ENCODE measurements around the gene BUD31.

Gene BUD31

DNA sequence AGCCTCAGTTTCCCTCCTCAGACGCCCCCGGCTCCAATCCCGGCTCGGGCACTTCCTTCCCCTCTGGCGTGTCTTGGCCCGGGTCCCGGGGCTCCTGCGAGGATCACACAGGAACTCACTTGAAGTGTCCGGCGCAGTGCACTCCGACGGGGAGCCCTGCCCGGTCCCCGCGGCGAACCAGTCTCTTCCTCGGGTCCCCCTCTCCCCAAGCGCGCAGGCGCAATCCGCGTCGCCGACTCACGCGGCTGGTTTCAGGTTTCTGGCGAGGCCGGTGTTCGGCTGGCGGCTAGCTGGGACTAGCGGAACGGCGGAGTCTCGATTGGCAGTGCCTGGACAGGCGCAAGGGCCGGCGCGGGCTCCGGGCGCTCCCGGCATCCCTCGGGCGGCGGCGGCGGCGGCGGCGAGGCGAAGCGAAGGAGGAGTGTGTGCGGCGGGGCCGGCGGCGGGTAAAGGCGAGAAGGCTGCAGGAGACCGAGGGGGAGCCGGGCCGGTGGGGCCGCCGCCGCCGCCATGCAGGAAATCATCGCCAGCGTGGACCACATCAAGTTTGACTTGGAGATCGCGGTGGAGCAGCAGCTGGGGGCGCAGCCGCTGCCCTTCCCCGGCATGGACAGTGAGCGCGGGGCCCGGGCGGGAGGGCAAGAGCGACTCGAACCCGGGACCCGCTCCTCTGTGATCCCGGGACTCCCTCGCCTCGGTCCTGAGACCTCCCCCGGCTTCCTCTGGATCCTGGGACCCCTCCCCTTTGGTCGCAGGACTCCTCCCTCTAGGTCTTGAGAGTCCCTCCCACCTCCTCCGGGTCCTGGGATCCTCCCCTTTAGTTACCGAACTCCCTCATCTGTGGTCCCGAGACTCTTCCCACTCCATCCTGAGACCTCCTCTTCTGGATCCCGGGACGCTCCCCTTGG lies 30.1 kb downstream of the BUD31 start, which contains the start of the genes CPSF4 and PTCD1:
Gene CPSF4, plus strand, starts transcription at position 371 of the 908 bp plus-strand sequence. Its CDS starts 140 bp downstream, at position 511.
Gene PTCD1, minus strand, starts transcription at position 226 of the 908 bp plus-strand sequence. CDS start 3,556 bp downstream, outside the sequence.
- DNase-seq = peak; percentile 85

DNA sequence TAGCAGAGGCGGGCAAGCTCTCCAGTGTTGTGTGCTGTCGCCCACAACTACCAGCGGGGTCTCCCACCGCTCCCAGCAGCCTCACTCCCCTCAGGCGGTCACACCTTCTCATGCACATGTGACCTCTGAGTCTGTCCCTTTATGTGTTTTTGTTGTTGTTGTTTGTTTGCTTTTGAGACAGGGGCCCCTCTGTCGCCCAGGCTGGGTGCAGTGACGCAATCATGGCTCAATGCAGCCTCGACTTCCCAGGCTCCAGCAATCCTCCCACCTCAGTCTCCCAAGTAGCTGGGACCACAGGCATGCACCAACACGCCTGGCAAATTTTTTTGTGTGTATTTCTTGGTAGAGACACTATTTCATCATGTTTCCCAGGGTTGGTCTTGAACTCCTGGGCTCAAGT lies 31.4 kb downstream of the BUD31 start:
- no peak for DNase-seq

DNA sequence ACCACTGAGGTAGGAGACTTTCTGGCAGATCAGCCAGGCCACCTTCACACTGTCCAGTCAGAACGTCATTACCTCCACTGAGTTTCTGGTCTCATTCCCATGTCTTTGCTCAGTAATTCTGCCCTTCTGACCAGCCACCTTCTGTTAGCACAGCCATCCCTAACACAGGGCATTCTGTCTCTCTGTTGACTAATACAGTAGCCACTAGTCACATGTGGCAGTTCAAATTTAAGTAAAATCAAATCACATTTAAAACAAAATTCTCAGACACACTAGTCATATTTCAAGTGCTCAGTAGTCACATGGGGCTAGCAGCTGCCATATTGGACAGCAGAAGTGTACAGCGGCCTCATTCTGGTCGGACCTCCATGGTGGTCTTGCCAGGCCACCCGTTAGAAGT lies 37.3 kb downstream of the BUD31 start:
- no peak for DNase-seq

DNA sequence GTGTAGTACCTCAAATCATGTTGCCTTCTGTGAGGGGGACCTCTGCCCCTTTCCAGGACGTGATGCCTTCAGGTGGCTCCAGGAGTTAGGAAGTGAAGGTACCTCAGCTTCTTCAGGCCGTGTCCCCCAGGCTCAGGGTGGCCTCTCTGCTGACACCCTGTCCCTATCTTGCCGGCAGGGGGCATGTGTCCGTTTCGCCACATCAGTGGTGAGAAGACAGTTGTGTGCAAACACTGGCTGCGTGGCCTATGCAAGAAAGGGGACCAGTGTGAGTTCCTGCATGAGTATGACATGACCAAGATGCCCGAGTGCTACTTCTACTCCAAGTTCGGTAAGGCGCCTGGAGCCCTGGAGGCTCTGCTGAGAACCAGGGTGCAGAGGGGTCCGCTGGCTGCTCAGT lies 39.2 kb downstream of the BUD31 start:
- no peak for DNase-seq

DNA sequence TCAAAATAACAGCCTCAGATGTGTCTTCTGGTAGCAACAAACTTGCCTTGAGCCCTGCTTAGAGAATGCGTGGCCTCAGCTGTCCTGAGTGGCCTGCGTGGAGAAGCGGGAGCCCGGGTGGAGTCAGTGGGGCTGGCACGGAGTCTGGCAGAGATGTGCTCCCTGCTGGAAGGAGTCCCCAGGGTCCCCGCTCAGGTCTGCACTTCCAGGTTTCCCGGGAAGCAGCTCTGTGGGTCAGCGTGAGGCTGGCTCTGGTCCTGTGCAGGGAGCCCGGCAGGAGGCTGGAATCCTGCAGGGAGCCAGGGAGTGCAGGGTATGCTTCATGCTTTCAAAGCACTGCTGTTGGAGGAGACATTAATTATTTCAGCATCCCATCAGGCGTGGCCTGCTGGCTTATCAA lies 40.1 kb downstream of the BUD31 start:
- DNase-seq = no peak

DNA sequence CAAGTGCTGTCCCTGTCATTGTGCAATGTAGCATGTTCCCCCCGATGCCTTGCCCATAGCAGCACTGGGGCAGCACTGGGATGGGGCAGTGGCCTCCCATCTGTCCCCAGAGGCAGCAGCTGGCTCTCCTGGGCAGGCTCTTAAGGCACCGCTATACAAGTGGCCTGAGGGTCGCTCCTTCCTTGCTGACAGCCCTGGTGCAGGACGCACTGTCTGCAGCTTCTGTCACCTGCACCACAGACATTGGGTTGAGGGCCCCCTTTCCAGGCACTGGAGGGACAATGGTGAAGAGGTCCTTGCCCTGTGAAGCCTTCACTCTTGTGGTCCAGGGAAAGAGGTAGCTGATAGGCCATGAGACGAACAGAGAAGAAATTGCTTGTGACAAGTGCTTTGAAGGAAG lies 40.6 kb downstream of the BUD31 start:
- no peak for DNase-seq

DNA sequence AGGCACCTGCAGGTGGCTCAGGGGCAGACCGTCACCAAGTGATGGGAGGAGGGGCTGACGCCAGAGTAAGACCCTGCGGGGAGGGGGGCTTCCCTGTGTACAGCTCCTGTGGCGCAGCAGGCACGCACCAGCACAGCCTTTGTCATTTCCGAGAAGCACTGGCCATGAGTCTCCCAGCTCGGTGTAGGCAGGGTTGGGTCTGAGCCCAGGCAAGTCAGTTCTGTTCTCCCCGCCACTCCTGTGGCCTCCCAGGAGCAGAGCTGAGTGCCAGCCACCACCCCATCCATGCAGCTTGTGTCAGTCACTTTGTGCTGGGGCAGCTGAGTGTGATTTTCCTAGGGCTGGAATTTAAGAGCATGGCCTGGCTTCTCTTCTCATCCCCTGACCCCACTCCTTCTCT lies 43.2 kb downstream of the BUD31 start:
- DNase-seq = no peak

DNA sequence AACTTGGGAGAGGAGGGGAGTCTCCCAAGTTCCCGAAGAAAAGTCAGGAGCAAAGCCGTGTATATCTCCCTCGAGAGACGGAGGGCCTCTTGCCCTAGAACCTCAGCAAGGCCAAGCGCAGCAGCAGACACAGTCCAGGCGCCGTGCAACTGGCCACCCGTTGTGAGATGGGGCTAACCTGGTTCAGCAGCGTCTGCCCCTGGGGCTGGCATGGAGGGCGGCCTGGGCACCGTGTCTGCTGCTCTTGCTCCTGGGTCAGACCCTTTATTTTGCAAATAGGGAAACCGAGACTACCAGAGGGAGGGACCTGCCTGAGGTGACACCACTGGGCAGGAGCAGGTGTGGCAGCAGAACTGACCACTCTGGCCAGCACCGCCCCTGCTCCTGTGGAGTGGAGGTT lies 43.8 kb downstream of the BUD31 start:
- no peak for DNase-seq

DNA sequence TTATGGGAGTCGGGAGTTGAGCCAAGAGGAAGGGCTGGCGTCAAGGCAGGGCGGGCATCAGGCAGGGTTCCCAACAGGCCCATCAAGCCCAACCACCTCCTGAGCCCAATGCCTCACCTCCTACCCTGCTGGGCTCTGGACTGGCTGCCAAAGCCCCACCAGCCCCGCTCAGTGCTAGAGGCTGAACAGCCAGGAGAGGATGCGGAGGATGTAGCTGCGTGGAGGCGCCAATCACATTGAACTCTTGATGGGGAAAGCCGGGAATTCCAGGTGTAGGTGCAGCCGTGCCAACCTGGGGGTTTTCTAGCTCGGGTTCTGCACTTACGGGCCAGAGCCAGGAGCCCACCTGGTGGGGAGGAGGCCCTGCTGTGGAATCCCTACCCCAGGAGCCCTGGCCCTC lies 44.3 kb downstream of the BUD31 start:
- DNase-seq = no peak

DNA sequence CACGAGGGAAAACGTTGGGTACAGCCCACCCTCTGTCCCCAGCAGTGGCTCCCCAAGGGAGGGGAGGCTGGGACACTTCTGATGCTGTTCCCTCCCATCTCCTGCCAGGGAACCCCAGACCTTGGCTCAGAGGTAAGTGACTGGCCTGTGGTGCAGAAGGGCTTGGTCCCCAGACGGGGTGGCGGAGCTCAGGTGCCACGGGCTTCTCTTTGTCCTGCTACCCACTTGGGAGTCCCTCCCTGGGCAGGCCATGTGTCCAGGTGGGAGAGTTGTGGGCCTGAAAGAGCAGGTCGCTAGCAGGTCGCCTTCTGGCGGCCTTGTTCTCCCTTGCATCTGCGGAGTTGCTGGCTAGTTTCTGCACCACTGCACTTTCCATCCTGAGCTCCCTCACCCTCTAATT lies 47.1 kb downstream of the BUD31 start:
- DNase-seq = no peak

DNA sequence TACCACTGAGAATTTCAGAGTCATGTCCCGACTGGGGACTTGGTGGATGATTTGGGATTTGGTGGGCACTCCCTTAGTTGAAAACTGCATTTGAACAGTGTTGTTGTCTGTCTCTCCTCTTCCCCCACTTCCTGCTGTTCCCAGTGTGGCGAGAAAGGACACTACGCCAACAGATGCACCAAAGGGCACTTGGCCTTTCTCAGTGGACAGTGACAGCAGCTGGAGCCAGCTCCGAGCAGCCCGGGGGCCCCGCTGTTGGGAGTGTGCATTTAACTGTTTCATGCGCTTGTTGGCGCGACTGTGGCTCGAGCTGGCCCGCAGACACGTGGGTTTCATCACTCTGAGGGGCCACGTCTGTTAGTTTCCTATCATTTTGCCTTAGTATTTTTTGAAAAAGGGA lies 47.5 kb downstream of the BUD31 start:
- DNase-seq = no peak

DNA sequence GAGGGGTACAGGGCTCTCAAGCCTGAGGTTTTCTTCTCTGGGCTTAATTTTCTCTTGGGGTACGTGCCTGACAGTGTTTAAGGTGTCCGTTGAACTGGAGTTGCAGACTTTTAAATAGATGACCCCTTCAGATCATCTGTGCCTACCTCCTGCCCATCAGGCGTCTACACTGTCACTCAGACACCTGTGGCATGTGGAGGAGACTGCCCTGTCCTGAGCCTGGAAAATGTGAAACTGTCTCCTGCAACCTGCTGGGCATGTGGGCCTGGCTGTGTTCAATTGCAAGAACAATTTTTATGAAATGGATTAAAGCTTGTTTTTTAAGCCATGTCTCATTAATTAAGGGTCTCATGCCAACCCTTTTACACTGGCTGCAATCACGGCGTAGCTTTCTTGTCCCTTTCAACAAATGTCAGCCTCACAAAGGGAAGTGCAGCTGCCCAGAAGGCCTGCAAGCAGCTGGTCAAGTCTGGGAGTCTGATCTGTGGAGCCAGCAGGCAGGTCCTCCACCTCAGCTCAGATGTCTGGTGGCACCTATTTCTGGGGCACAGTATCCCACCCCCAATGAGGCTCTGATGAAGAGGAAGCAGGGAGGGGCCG lies 48.4 kb downstream of the BUD31 start:
- DNase-seq = no peak

DNA sequence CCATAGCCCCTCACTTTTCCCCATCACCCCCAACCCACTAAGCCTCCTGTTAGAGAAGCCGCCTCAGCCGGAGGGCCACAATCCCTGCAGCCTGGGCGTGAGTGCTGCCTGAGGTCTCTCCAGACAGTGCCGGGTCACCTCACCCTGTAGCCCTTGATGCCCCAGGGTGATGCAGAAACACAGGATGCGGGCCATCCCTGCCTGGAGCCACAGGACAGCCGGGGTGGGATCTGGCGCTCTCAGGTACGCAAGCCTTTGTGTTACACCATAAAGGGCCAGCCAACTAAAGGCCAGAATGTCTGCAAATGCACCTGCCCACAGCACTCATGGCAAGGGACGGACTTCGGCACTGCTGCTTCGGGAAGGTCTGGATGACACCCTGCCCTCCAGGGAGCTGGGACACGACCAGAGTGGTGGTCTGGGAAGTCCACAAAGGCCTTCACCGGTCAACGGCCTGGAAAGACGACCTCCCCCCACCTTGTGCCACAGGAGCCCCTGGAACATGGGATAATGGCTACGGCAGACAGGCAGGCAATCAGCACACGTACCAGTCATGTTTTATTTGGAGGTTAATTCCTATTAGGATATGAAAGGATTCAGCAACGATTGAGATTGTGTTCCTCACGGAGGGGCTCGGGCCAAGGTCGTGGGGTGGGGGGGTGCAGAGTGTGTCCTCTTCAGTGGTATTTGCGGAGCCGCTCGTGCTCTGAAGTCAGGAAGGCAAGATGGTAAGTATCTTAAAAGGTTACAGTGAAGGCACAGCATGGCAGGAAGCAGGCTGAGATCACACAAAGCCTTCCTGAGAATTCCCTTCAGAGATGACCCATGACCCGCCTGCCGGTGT lies 49.1 kb downstream of the BUD31 start:
- no peak for DNase-seq

DNA sequence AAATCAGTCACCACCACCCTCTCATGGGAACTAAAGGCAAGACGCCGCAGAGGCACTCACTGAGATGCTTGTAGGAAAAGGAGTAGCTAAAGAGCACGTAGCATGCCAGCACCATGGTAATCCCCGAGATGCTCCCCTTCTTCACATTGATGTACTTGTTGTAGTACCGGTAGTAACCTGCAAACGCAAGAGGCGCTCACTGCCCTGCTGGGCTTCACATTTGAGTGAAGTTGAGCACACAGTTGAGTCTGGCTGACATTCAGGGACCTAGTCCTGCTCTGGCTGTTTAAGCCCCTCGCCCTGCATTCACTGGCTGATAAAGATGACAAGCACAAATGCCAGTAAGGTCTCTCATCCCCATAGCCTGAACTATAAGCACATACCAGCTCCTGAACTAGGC lies 50.3 kb downstream of the BUD31 start:
- DNase-seq = no peak

DNA sequence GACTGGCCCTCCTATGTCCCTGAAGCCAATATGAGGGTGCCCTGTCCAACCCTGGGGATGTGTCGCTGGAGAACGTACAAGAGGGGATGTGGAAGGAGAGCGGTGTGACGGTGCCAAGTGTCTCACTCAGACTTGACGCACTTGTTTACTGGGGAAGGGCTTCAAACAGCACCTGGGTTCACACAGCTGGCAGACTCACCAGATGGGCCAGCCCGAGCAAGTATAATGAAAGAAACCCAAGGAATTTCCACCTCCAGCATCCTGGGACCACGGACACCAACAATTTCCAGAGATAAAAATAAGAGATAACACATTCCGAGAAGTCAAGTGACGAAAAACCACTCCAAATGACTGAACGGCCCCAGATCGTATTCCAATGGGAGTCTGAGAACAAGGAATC lies 51.9 kb downstream of the BUD31 start:
- no peak for DNase-seq

DNA sequence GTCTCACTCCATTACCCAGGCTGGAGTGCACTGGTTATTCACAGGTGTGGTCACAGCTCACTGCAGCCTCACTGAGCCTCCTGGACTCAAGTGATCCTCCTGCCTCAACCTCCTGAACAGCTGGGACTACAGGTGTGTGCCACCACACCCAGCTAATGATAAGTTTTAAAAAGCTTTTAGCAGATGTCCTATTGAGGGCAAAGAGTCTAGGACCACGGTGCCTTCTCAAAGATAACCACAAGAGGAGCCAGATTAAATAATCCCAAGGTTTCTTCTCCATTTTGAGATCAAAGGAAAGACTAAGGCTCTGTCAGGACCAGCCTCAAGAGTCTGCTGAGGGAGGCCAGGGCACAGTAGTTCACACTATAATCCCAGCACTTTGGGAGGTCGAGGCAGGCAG lies 52.5 kb downstream of the BUD31 start:
- DNase-seq = no peak

DNA sequence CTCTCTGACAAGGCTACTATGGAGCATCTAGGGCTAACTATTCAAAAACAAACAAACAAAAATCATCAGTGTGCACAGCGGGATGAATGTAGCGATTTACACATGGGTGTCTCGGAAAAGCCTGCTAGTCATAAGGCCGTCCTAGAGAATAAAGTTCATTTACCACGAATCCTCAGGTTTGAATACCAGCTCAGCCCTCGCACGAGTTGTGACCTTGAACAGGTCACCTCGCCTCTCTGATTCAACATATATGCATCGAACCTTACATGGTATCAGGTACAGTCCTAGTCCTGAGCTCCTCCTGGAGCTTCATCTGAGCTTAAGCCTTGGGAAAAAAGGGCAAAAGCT lies 56.6 kb downstream of the BUD31 start:
- no peak for DNase-seq

DNA sequence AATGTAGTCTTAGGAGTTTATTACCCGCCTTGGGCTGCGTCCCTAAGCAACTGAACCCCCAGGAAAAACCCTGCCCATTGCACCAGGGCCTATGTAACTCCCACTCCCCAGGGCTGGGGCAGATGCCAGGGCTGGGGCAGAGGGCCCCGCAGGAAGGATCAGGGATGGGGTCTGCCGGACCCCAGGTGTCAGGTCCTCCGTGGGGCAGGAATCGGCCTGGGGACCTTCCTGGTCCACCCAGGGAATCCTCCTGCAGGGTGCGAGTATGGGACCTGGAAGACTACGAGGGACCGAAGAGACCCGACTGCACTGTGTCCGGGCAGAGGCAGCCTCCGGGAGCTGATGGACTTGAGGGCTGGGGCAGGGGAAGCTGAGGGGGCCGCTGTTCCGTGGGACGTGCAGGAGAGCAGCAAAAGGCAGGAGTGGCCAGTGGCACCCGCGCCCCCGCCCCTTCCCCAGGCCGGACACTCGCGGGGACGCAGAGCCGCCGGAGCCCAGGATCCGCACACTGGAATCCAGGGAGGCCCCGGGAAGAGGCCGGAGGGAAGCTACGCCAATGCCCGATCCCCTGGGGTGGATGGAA lies 59.7 kb downstream of the BUD31 start:
- no peak for DNase-seq

Data from activated CD4-positive, alpha-beta T cell treated with anti-CD3 and anti-CD28 coated beads for 1 hour (primary cell).